Rectal smooth muscle tissue (tissue), 1 donor: ENCODE data around the gene AGFG1.

Experiments
- H3K27ac ChIP-seq: one replicate; pipeline ENCODE4 v1.7.0; 2013; ENCODE audit warnings: low read depth, low read length, inconsistent platforms
- H3K27me3 ChIP-seq: one replicate; pipeline ENCODE4 v1.7.0; 2013; ENCODE audit warnings: low read length; ENCODE audit not compliant: control insufficient read depth, insufficient read depth
- H3K36me3 ChIP-seq: one replicate; pipeline ENCODE4 v1.7.0; 2013; ENCODE audit warnings: low read length; ENCODE audit not compliant: control insufficient read depth, insufficient read depth
- H3K4me1 ChIP-seq: one replicate; pipeline ENCODE4 v1.7.0; 2013; ENCODE audit warnings: low read length; ENCODE audit not compliant: control insufficient read depth, insufficient read depth
- H3K4me3 ChIP-seq: one replicate; pipeline ENCODE4 v1.7.0; 2013; ENCODE audit warnings: low read length
- H3K9ac ChIP-seq: one replicate; pipeline ENCODE4 v1.7.0; 2013; ENCODE audit warnings: low read length

The AGFG1 gene

DNA sequence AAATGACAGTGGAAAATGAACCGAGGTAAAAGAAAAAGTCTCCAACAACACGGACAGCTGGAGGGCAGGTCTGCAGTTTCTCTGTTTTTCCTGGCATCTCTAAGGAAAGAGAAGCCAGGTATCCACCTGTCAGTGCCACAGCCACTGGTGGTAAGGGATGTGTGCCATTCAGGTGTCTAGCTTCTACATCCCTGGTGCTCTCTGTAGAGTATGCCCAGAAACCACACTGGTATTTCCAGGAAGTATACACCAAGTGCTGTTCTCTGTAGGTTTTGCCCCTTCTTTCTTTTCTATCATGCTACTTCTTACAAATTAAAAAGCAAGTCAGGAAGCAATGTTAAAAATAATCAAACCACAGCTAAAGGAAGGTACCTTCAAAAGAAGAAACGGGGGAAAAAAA is 7.6 kb upstream of the AGFG1 start:
- no peak overlapping the region for H3K27ac ChIP-seq
- no peak overlapping the region for H3K4me3 ChIP-seq
- H3K9ac ChIP-seq: no peak overlapping the region
- H3K27me3 ChIP-seq: no peaks in the 10 kb centered on the region
- H3K4me1 ChIP-seq: no peaks in the 10 kb centered on the region
- no peaks in the 10 kb centered on the region for H3K36me3 ChIP-seq

DNA sequence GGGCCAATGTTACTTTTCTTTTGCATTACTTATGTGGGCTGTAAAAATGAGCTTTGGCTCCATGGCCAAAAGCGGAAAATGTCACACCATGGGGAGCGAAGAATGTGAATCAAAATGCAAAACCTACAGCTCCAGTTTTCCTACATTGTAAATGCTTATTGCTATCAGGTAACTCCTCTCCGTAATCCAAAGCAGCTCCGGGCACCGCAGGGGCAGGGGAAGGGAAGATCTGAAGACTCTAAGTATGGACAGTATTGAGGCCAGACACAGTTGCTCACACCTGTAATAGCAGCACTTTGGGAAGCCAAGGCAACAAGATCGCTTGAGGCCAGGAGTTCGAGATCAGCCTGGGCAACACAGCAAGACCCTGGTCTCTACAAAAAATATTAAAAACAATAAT is 7.1 kb upstream of the AGFG1 start:
- H3K27ac ChIP-seq: no peak overlapping the region
- H3K9ac ChIP-seq: no peak overlapping the region
- H3K4me3 ChIP-seq: no peak overlapping the region
- H3K36me3 ChIP-seq: no peaks in the 10 kb centered on the region
- H3K27me3 ChIP-seq: no peaks in the 10 kb centered on the region
- no peaks in the 10 kb centered on the region for H3K4me1 ChIP-seq

DNA sequence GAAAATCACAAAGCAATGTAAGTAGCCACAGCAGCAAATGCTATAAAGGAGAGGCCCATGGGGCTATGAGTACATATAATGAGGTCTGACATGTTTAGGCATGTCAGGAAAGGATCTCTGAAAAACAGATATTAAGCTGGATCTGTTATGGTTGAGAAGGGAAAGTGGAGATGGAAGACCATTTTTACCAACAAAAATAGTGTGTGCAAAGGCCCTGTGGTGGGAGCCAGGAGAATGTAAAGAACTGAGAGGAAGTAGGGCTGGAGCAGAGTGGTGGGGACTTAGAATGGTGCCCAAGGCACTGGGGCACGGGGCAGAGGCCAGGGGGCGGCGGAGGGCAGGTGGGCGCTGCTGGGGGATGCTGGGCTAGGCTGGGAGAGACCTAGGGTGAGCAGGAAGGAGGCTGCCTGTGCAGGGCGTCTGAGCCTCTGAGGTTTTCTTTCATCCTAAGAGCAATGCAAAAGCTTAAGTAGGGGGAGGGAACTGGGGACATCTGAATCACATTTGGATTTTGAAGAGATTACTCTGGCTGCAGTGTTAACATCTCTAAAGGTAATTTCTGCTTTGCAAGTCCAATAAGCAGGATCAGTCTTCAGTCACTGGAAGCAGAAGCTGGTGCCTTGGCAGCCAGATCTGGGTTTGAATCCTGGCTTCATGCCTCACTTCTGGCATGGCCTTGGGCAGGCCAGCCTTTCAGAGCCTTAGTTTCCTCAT is 4.9 kb upstream of the AGFG1 start:
- Histone ChIP-seq H3K4me3 (no peak overlapping the region), H3K36me3 (no peaks in the 10 kb centered on the region), H3K27ac (no peak overlapping the region), H3K27me3 (no peaks in the 10 kb centered on the region), H3K9ac (no peak overlapping the region), H3K4me1 (no peaks in the 10 kb centered on the region)

DNA sequence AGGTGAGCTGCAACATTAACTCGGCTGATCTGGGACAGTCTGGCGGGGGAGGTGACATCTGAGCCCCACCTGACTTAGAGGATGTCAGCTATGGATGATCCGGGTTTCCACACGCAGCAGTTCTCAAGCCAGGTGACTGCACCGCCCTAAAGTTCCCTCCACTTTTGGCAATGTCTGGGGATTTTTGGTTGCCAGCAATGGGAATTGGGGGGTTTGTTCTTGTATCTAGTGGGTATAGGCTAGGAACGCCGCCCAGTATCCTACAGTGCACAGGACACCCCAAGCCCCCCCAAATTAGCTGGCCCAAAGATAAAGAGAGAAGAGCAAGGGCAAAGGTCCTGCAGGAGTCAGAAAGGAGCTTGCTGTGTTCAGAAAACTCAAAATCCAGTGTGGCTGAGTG is 544 bp upstream of the AGFG1 start:
- Histone ChIP-seq H3K9ac (no peak overlapping the region), H3K36me3 (no peaks in the 10 kb centered on the region), H3K4me1 (peaks cover 7% of the 10 kb centered on the region), H3K27me3 (no peaks in the 10 kb centered on the region), H3K27ac (no peak overlapping the region), H3K4me3 (no peak overlapping the region)

DNA sequence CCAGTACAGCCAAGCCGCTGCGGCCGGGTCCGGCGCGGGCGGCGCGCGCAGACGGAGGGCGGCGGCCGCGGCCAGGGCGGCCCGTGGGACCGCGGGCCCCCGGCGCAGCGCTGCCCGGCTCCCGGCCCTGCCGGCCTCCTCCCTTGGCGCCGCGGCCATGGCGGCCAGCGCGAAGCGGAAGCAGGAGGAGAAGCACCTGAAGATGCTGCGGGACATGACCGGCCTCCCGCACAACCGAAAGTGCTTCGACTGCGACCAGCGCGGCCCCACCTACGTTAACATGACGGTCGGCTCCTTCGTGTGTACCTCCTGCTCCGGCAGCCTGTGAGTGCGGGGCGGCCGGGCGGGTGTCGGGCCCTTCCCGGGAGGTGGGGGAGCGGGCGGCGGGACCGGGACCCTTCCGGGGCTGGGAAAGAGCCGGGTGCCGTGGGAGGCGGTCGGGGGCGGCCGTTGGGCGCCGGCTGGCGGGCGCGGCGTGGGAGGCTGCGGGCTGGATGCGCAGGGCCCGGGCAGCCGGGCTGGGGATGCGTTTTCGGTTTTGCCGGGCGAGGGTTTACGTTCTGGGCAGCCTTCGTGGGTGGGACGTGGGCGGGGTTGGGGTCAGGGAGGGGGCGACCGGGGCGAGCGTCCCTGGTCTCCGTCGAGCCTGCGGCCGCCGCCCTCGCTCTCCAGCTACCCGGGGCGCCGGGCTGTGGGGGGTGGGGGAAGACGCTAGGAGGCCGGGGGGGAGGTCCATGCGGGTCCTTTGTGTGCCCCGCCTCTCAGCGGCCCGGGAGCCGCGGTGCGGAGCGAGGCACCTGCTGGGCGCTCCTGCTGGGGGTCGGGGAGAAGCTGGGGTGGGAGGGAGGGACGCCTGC is 537 bp downstream of the AGFG1 start:
- Histone ChIP-seq H3K27me3 (no peaks in the 10 kb centered on the region), H3K4me3 (peak overlapping the region; percentile 77), H3K9ac (no peak overlapping the region), H3K4me1 (peaks cover 7% of the 10 kb centered on the region), H3K36me3 (no peaks in the 10 kb centered on the region), H3K27ac (peak overlapping the region; percentile 86)

DNA sequence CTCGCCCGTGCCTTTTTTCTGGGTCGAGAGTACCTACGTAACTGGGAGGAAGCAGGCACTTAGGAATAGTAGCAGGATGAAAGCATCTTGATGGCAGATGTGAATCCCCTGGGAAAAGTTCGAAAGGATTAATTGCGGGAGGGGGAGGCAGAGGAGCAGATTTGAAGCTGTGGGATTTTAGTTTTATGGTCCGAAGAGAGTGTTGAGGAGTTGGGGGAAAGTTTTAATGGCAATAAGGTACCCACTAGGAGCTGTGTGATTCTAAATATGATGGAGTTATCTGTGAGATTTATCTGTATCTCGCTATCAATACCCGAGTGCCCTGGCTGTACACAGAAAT is 1.1 kb downstream of the AGFG1 start:
- Histone ChIP-seq H3K27me3 (no peaks in the 10 kb centered on the region), H3K4me3 (peak overlapping the region; percentile 77), H3K36me3 (no peaks in the 10 kb centered on the region), H3K4me1 (peaks cover 7% of the 10 kb centered on the region), H3K9ac (no peak overlapping the region), H3K27ac (no peak overlapping the region)

DNA sequence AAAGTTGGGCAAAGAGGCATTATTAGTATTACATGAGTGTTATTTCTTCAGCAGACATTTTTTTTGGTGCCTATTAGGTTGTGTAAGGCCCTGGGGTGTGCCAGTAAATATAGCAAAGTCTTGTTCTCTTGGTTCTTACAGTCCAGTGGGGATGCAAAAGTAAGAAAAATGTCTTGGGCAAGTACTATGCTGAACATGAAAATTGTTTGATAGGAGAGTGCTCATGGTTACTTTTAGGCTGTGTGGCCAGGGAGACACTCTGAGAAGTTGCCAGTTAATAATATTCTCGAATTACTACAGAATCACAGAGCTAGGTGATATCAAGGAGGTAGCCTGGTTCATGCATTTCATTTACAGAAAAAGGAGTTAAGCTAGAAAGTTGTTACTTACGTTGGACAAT is 1.9 kb downstream of the AGFG1 start:
- peaks cover 7% of the 10 kb centered on the region for H3K4me1 ChIP-seq
- H3K36me3 ChIP-seq: no peaks in the 10 kb centered on the region
- no peak overlapping the region for H3K9ac ChIP-seq
- no peaks in the 10 kb centered on the region for H3K27me3 ChIP-seq
- H3K27ac ChIP-seq: no peak overlapping the region
- H3K4me3 ChIP-seq: peak overlapping the region; percentile 77

DNA sequence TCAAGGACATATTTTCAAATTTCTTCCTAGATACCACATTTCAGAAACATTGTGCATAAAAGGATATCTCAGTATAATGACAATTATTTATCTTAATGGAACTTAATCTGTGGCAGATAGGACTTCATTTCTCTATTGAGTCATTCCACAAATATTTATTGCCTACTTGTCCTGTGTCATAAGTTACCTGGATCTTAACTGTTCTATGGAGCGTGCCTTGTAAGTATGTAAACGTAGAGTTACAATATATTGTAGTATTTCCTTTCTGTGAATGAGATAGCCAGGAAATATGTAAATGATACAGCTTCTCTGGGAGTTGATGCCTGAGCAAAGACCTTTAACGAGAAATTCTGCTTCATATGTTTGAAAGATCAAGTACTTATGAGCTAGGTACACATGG is 2.5 kb downstream of the AGFG1 start:
- Histone ChIP-seq H3K27ac (no peak overlapping the region), H3K4me3 (no peak overlapping the region), H3K9ac (no peak overlapping the region), H3K4me1 (peaks cover 7% of the 10 kb centered on the region), H3K27me3 (no peaks in the 10 kb centered on the region), H3K36me3 (no peaks in the 10 kb centered on the region)

DNA sequence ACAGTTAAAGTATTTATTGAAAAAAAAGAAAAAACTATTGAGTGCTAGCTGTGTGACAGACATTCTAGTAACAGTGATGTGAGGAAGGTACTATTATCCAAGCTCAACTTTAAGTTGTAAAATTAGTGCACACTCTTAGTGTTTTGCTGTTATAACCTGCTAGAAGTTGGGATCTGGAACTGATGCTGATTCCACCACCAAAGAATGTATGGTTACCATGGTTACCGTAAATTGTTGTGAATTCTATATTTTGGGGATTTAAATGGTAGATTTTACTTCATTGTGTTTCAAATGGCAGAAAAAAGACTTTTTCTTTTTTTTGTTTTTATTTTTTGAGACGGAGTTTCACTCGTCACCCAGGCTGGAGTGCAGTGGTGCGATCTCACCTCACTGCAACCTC is 5.3 kb downstream of the AGFG1 start:
- no peak overlapping the region for H3K27ac ChIP-seq
- peaks cover 7% of the 10 kb centered on the region for H3K4me1 ChIP-seq

DNA sequence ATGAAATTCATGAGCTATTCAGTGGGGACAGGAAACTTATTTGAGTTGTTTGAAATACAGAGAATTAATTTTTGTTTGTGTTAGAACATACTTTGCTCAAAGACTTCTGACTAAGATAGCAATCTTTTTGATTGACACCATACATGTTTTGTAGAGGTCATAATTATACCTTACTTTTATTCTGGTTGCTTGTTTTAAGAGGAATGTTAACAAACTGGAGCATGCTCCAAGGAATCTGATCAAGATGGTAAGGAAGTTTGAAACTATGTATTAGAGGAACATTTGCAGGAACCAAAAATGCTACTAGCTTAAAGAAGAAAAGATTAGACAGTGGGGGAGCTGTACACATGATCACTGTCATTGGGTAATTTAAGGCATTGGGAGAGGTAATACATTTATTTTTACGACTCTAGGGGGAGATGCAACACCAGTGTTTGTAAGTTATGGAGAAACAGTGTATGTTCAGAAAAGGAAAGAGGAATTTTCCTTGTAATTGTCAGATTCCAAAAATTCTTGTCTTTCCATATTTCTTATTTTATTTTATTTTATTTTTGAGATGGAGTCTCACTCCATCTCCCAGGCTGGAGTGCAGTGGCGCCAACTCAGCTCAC is 8.0 kb downstream of the AGFG1 start:
- no peaks in the 10 kb centered on the region for H3K4me1 ChIP-seq
- H3K27me3 ChIP-seq: no peaks in the 10 kb centered on the region
- H3K9ac ChIP-seq: no peak overlapping the region
- H3K4me3 ChIP-seq: no peak overlapping the region
- no peak overlapping the region for H3K27ac ChIP-seq
- no peaks in the 10 kb centered on the region for H3K36me3 ChIP-seq

More for the DNA sequence above, 5.3 kb downstream of the AGFG1 start:
- Histone ChIP-seq H3K9ac (no peak overlapping the region), H3K4me3 (no peak overlapping the region), H3K27me3 (no peaks in the 10 kb centered on the region), H3K36me3 (no peaks in the 10 kb centered on the region)

DNA sequence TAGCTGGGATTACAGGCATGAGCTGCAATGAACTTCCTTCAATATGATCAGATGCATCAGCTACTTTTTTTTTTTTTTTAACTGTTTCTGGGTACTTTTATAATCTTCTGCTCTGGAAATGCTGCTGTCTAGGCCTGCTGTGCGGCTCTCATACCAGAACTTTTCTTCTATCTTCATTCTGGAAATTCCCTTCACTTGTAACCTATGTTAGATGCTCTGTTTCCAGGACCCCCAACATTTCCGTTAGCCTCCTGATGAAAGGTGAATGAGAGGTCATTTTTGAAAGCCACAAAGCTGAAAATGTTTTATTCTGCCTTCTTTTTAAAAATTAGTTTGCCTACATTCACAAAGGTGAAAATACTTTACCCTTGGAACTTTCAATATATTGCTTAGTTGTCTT is 8.6 kb downstream of the AGFG1 start:
- no peaks in the 10 kb centered on the region for H3K4me1 ChIP-seq
- no peak overlapping the region for H3K27ac ChIP-seq
- H3K4me3 ChIP-seq: no peak overlapping the region
- H3K36me3 ChIP-seq: no peaks in the 10 kb centered on the region
- no peak overlapping the region for H3K9ac ChIP-seq
- no peaks in the 10 kb centered on the region for H3K27me3 ChIP-seq

DNA sequence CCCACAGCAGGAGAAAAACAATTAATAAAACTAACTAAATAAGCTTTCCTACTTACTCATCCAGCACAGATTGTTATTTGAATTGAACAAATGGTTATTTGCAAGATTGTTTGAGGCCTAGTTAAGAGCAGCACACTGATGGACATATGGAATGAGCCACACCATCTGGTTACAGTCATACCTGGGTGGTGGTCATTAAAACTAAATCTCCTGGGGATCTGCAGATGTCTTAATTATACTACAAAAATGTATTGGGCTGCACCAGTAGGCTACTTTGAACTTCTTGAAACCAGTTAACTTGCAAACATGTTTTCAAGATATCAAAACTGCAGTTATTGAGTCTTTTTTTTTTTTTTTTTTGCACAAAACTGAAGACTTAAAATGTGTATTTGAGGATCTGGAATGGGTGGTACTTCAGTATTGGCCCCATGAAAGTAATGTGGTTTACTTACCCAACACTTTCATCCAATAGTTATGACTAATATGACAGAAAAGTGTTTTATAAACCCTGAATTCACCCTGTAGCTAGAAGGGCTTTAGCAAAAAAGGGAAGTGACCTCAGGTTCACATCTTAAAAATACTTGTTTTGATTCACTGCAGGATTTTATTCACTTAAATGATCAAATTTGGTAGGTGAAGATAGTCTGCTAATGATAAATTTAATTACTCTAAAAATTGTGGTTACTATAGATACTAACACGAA is 10.8 kb downstream of the AGFG1 start:
- Histone ChIP-seq H3K27ac (no peak overlapping the region), H3K4me1 (no peaks in the 10 kb centered on the region), H3K27me3 (no peaks in the 10 kb centered on the region), H3K4me3 (no peak overlapping the region), H3K36me3 (no peaks in the 10 kb centered on the region), H3K9ac (no peak overlapping the region)
